GM19240 (cell line): Measurements from ENCODE around the gene FAM107A.

Source experiments
- DNase-seq: peaks from one replicate; pipeline ENCODE4 v3.0.0; 2011; ENCODE audit warnings: low spot score; ENCODE audit not compliant: insufficient read length

The FAM107A gene, protein sequence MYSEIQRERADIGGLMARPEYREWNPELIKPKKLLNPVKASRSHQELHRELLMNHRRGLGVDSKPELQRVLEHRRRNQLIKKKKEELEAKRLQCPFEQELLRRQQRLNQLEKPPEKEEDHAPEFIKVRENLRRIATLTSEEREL

DNA sequence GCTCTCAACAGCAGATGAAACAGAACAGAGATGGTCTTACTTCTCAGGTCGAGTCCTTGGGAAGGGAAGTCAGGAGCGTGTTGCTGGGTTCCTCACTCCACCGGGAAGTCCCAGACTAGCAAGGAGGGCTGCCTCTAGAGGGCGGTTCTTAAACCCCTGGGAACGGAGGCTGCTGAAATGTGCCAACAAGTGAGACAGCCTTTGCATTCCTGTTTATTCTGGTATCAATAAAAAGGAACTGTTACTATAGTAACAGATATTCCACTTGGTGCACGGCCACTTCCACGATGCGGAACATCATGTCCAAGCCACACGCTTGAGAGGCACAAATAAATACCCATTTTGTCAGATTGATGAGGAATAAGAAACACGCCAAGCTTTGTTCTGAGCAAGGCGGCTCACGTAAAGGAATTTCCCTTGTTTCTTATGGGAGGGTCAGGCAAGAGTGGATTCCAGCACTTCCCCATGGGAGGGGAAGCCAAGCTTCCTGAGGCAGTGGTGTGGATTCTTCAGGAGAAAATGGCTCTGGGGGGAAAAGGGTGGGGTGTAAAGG, at the start of gene FAM107A:
Gene FAM107A, minus strand, starts transcription at position 123 of the 553 bp plus-strand sequence. CDS start 7,531 bp downstream, outside the sequence.
- DNase-seq, result no peak

- DNase-seq, result no peak
Measured at GRCh38 chr3:58625196-58625824, 48.1 kb upstream of the FAM107A start.

- no peak for DNase-seq
Measured at GRCh38 chr3:58624550-58624949, 47.4 kb upstream of the FAM107A start.

- no peak for DNase-seq
Measured at GRCh38 chr3:58623961-58624360, 46.8 kb upstream of the FAM107A start.

DNA sequence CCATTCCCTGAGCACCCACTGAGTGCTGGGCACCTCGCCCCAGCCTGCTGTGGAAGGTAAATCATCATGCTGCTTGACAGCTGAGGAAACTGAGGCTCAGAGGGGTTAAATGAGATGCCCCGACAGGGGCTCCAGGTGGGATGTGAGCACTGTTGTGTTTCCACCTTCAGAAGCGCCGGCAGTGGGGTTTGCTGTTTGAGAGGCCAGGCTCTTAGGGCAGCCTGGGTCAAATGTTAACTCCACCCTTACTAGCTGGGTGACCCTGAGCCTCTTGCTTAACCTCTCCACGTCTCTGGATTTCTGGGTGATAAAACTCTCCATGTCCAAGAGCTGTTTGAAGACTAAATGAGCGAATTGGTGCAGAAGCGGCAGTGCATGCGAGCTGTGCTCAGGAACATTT, 46.3 kb upstream of the FAM107A start:
- DNase-seq, result no peak

GRCh38 chr3:58622892-58623291, 45.7 kb upstream of the FAM107A start:
- no peak for DNase-seq

DNA sequence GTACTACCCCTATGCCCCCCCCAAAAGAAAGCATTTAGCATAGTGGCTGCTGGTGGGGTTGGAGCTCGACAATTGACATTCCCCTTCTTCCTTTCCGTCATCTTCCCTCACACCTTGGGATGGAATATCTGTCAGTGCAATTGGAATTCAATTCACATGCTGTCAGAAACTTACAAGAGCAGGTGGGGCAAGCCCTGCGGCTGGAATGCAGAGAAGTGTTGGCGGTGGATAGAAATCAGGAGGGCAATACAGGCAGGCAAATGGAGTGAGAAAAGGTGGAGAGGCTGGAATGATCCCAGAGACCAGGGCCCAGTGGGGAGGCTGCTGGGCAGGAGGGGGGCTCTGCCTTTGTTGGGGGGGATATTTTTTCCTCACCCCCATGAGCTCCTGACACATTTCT, 45.2 kb upstream of the FAM107A start:
- DNase-seq, result no peak

- no peak for DNase-seq
Measured at GRCh38 chr3:58621086-58621830, 44.1 kb upstream of the FAM107A start.

DNA sequence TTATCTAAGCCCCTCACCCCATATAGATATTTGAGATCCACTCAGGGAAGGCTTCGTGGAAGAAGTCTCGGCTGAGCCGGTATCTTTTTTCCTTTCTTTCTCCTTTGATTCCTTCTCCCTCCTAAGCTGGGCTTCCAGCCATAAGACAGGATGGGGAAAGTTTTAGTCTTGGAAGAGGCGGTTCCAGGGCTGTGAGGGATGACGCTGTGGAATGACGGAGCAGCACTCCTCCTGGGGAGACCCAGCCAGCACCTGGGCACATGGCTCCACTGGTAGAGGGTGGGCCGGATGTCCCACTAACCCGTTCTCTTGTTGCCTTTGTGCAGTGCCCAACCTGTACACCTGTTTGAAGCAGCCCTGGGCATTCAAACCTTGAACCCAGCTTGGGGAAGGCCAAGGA, 43.2 kb upstream of the FAM107A start:
- no peak for DNase-seq

- no peak for DNase-seq
Measured at GRCh38 chr3:58617338-58617761, 40.2 kb upstream of the FAM107A start.

DNA sequence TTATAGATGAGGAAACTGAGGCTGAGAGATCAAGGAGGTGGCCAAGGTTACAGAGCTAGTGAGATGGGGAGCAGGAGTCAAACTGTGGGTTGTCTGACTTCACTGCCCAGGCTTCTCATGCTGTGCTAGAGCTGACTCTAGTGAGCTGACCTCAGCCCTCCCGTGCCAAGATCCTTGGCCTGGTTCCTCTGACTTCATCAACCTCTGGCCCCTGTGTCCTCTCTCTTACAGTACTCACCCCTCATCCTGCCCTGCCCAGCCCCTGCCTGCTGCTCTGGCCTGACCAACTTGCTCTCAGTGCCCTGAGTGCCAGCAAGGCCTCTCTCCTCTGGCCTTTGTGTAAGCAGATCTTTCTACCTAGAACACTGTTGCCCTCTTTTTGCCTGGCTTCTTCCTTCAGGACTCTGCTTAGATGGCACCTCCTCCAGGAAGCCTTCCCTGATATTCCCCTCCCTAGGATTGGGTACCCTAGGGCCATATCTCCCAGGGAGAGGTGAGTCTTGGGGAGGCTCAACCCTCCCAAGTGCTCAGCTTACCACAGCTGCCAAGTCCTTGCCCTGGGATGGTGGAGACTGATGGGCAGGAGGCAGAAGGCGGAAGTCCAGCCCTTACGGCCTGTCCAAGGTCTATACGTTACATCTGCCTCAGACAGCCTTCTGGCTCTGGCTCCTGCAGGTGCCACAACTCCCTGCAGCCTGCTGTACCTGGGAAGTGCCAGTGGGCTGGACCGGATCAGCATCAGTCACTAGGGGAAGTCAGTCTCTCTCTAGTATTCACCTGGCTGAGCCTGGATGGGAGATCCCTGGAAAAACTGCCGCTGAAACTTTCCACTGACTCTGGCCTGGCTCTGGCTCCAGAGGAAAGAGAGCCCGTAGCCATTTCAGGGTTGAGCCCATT, 36.3 kb upstream of the FAM107A start:
- no peak for DNase-seq

DNA sequence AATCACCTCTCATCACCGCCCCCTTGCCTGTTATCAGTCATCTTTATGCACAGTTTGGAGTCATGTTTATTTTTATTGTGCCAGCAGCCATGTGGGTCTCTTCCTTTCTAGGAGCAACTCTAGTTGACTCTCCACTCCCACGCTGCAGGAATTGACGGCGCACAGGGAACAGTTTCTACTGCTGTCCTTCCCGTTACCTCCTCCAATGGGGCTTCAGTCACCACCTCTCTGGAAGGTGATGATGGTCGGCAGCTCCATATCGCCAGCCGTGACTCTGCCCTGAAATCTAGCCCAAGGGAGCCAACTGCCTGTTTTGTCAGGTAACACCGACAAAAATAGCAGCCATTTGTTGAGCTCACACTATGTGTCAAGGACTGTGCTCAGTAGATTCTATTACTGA, 35.6 kb upstream of the FAM107A start:
- no peak for DNase-seq

GRCh38 chr3:58609990-58610389, 32.8 kb upstream of the FAM107A start:
- DNase-seq, result no peak

GRCh38 chr3:58608648-58609047, 31.5 kb upstream of the FAM107A start:
- DNase-seq, result no peak

DNA sequence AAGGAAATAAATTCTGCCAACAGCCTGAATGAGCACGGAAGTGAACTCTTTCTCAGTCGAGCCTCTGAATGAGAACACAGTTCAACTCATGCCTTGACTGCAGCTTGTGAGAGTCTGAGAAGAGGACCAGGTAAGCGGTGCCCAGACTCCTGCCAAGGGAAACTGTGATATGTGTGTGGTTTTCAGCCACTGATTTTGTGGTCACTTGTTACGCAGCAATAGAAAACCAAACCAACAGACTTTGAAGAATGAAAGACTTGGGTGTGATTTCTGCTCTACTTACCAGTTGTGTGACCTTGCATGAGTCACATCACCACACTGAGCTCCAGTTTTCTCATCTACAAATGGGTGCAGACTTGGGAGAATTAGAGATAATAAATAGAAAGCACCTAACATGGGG, 30.6 kb upstream of the FAM107A start:
- DNase-seq, result no peak

- DNase-seq, result no peak
Measured at GRCh38 chr3:58606693-58607092, 29.5 kb upstream of the FAM107A start.

DNA sequence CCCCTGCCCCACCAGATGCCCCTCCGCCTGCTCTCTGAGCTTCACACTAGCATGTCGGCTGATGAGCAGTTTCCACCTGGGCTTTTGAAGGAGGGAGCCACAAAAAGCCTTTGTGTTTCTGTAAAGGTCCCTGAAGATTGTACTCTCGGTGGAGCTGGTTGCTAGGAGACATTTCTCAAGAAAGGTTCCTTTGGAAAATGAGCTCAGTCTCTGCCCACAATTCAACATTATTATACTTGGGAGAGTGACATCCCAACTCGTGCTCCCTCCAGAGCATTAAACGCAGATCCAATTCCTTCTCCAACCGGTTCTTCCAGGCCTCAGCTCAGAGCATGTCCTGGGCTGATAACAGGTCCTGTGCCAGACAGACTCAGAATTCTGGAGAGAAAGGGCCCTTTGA, 26.8 kb upstream of the FAM107A start:
- DNase-seq, result no peak

GRCh38 chr3:58603606-58604005, 26.4 kb upstream of the FAM107A start:
- DNase-seq, result no peak

- no peak for DNase-seq
Measured at GRCh38 chr3:58597770-58598310, 20.6 kb upstream of the FAM107A start.

DNA sequence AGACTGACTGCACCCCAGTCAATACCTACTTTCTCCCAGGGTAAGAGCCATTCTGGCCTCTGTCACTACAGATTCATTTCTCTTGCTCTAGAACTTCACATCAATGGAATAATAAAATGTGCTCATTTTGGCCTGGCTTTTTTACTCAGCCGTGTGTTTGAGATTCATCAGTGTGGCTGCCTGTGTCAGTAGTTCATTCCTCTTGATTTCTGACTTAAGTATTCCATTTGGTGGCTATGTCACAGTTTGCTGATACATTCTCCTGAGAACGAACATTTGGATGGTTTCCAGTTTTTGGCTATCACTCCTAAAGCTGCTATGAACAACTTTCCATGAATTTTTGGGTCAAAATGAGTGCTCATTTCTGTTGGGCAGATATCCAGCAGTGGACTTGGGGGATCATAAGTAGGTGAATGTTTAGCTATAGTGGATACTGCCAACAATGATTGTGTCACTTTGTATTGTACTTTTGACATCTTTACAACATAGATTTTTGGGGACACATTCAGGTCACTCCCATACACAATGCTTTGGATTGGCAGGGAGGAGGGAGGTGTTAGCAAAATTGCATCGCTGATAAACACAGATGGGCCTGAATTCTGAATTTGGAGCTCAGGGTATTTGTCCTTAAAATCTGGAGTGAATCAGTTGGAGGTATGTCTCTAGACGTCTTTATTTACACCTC, 19.8 kb upstream of the FAM107A start:
- DNase-seq, result no peak

DNA sequence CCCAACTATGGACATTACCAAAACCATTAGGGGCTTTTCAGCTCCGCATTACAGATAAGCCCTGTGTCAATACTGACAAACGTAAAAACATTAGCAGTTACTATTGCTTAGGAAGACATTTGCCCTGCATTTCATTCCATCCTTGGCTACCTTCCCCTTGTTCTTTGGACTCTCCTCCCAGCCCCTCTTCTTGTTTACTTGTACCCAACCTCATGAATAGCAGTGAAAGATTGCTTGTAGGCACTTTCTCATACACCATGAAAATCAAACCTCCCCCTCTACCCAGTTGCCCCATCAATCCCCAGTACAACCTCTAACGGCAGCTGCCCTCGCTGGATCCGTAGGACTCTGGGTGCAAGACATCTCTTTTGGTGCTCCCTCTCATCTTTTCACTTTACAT, 16.9 kb upstream of the FAM107A start:
- no peak for DNase-seq
